ENCODE measurements around the gene THAP8.

Gene THAP8

GRCh38 chr19:36030264-36031148 lies 23.6 kb downstream of the THAP8 start:
- no peak for DNase-seq (ENCODE audit: low read depth)

GRCh38 chr19:36028313-36029041 lies 25.6 kb downstream of the THAP8 start:
- no peak for DNase-seq (ENCODE audit: low read depth)

GRCh38 chr19:36027696-36028095 lies 26.4 kb downstream of the THAP8 start:
- DNase-seq (ENCODE audit: low read depth), result no peak

GRCh38 chr19:36026091-36026876 lies 27.8 kb downstream of the THAP8 start:
- DNase-seq (ENCODE audit: low read depth), result no peak

GRCh38 chr19:36025541-36025940 lies 28.5 kb downstream of the THAP8 start:
- no peak for DNase-seq (ENCODE audit: low read depth)

- no peak for DNase-seq (ENCODE audit: low read depth)
Measured at GRCh38 chr19:36023432-36023831, 30.7 kb downstream of the THAP8 start.

GRCh38 chr19:36019061-36019670 lies 34.9 kb downstream of the THAP8 start:
- no peak for DNase-seq (ENCODE audit: low read depth)

- peak; percentile 99 for DNase-seq (ENCODE audit: low read depth)
Measured at GRCh38 chr19:36014012-36014924, 39.8 kb downstream of the THAP8 start, which contains the start of gene ALKBH6. Gene ALKBH6 (minus strand): TSS chr19:36014213. CDS start chr19:36013397, 816 bp downstream.

GRCh38 chr19:36013280-36014011 lies 40.6 kb downstream of the THAP8 start:
- no peak for DNase-seq (ENCODE audit: low read depth)

GRCh38 chr19:36010402-36010801 lies 43.7 kb downstream of the THAP8 start:
- DNase-seq (ENCODE audit: low read depth), result no peak

- DNase-seq (ENCODE audit: low read depth), result no peak
Measured at GRCh38 chr19:36009633-36010379, 44.3 kb downstream of the THAP8 start.

- DNase-seq (ENCODE audit: low read depth), result no peak
Measured at GRCh38 chr19:36009220-36009619, 44.9 kb downstream of the THAP8 start.

- DNase-seq (ENCODE audit: low read depth), result no peak
Measured at GRCh38 chr19:36008336-36008978, 45.6 kb downstream of the THAP8 start, which contains the start of gene SYNE4. Gene SYNE4 (minus strand): TSS chr19:36008813. CDS start chr19:36008681, 132 bp downstream.

- DNase-seq (ENCODE audit: low read depth), result no peak
Measured at GRCh38 chr19:36006955-36007354, 47.1 kb downstream of the THAP8 start.

- DNase-seq (ENCODE audit: low read depth), result no peak
Measured at GRCh38 chr19:36003284-36003683, 50.8 kb downstream of the THAP8 start.

GRCh38 chr19:36001605-36002004 lies 52.5 kb downstream of the THAP8 start:
- DNase-seq (ENCODE audit: low read depth), result no peak

- no peak for DNase-seq (ENCODE audit: low read depth)
Measured at GRCh38 chr19:35996777-35997176, 57.3 kb downstream of the THAP8 start.
